Spleen (tissue), 11 donors: ENCODE results near the gene ATP12A. TPM values are rescaled to one million over a fixed set of nuclear protein-coding genes. Genes with fewer than 3 reads are reported as not detected.

Source experiments
- DNase-seq: peaks from one replicate; pipeline ENCODE4 v3.0.0-alpha.2; 2020
- H3K27ac ChIP-seq, 8 donors: fragments of 200-600 bp; sonication (generic) in 7 of 8; 1 replicate in 4 of 8; 2 replicates in 4 of 8; pipeline versions ENCODE4 v1.5.0 to v1.8.0; 2016 to 2021; ENCODE audit warnings: inconsistent platforms in 4 of 8, mild to moderate bottlenecking in 4 of 8, moderate library complexity in 1 of 8
- H3K27me3 ChIP-seq, 7 donors: fragments of 200-600 bp; sonication (generic) in 6 of 7; replicated peaks in 1 of 7; 1 replicate in 4 of 7; 2 replicates in 3 of 7; pipeline versions ENCODE4 v1.5.0 to v1.8.0; 2016 to 2021; ENCODE audit warnings: inconsistent platforms in 3 of 7, mild to moderate bottlenecking in 1 of 7
- H3K36me3 ChIP-seq, 6 donors: fragments of 200-600 bp; sonication (generic) in 5 of 6; 1 replicate in 4 of 6; 2 replicates in 2 of 6; pipeline versions ENCODE4 v1.5.0 to v1.8.0; 2016 to 2021; ENCODE audit warnings: inconsistent platforms in 2 of 6
- H3K4me1 ChIP-seq, 6 donors: fragments of 200-600 bp; sonication (generic) in 5 of 6; 1 replicate in 3 of 6; 2 replicates in 3 of 6; pipeline versions ENCODE4 v1.5.0 to v1.8.0; 2016 to 2021; ENCODE audit warnings: inconsistent platforms in 3 of 6
- H3K4me3 ChIP-seq, 8 donors: fragments of 200-600 bp; sonication (generic) in 7 of 8; 1 replicate in 4 of 8; 2 replicates in 4 of 8; pipeline versions ENCODE4 v1.5.0 to v1.8.0; 2016 to 2021; ENCODE audit warnings: inconsistent platforms in 4 of 8, mild to moderate bottlenecking in 4 of 8, moderate library complexity in 2 of 8
- H3K9me3 ChIP-seq, 8 donors: fragments of 200-600 bp; sonication (generic) in 7 of 8; 1 replicate in 4 of 8; 2 replicates in 4 of 8; pipeline versions ENCODE4 v1.5.0 to v1.8.0; 2016 to 2021; ENCODE audit warnings: inconsistent platforms in 4 of 8
- POLR2A ChIP-seq, 3 donors: fragments of 450-650 bp; IDR thresholded peaks; one replicate each; pipeline ENCODE4 v1.5.1; 2017; ENCODE audit warnings: antibody characterized with exemption in 3 of 3, mild to moderate bottlenecking in 1 of 3
- POLR2AphosphoS5 ChIP-seq, 3 donors: sonication (generic); formaldehyde crosslinking; IDR thresholded peaks; one replicate each; pipeline ENCODE4 v1.5.1; 2017; ENCODE audit warnings: antibody characterized with exemption in 3 of 3
- WGBS, 5 donors: extraction: QIAGEN DNeasy Blood & Tissue Kit in 3 of 5; methylation state at CpG; one replicate each; pipeline versions ENCODE4 v1.1.5 to v1.1.7; 2013 to 2018; 5-methylcytosine and 5-hydroxymethylcytosine counted together
- intact Hi-C: fragments of 100-400 bp; cut with DNase I; formaldehyde crosslinking; loops from one replicate; pipeline ENCODE4 v1.15.0; 2023; ENCODE audit warnings: low total_unique reads
- polyA plus RNA-seq, 3 donors: library from polyadenylated mRNA; stranded (reverse); fragments of 200-250 nt; gene quantifications; one replicate each; pipeline ENCODE4 v1.2.1, GENCODE V29; 2013
- total RNA-seq, 7 donors: library from RNA; depleted of rRNA in 3 of 7; stranded (reverse); fragments of >200 nt in 3 of 7; fragmentation: NEBNext Ultra II Directional in 4 of 7; extraction: Animal tissue kit (Norgen Biotek cat#: 25700) in 4 of 7; gene quantifications; one replicate each; pipeline versions ENCODE4 v1.1.0 to v1.2.1, GENCODE V29; 2016 to 2021
- TF ChIP-seq, protein P1 (sequence below), 11 experiments: fragments of 200-600 bp in 7 of 11; fragments of 450-650 bp in 4 of 11; sonication (generic) in 4 of 11; IDR thresholded peaks in 8 of 11; conservative IDR thresholded peaks in 3 of 11; 1 replicate in 7 of 11; 2 replicates in 4 of 11; pipeline versions ENCODE4 v1.4.0 to v1.8.0; 2016 to 2021; ENCODE audit warnings: antibody characterized with exemption in 11 of 11, inconsistent platforms in 4 of 11, mild to moderate bottlenecking in 1 of 11
- donor health status: healthy with polysubstance abuse.
- donor health status: DM: no; HTN: no; CAD: no; lungs with moderate emphysema.
- donor health status: DM: no; HTN: no; CAD: no.
- donor health status: Bipolar disorder and iron deficiency.
- donor health status: healthy.
- donor health status: DM: no; HTN: no; CAD: no.
- donor health status: DM: yes; HTN: yes; CAD: no.

The ATP12A gene
- total and polyA plus RNA-seq, 10 donors = not detected

- intact Hi-C loops = no loop called here
- H3K27me3 ChIP-seq = peaks cover 0 to 37% (median 4%) of the 10 kb centered on the region in 7 donors
- H3K4me3 ChIP-seq = no peak overlapping the region
- H3K4me1 ChIP-seq = peaks cover 0 to 4% (median 0%) of the 10 kb centered on the region in 6 donors
- WGBS, 5 donors = 89 to 93% (median 91%) methylated on average over 12 of the region's 12 CpGs
- no peak overlapping the region for H3K27ac ChIP-seq
- TF ChIP-seq, protein P1, sequence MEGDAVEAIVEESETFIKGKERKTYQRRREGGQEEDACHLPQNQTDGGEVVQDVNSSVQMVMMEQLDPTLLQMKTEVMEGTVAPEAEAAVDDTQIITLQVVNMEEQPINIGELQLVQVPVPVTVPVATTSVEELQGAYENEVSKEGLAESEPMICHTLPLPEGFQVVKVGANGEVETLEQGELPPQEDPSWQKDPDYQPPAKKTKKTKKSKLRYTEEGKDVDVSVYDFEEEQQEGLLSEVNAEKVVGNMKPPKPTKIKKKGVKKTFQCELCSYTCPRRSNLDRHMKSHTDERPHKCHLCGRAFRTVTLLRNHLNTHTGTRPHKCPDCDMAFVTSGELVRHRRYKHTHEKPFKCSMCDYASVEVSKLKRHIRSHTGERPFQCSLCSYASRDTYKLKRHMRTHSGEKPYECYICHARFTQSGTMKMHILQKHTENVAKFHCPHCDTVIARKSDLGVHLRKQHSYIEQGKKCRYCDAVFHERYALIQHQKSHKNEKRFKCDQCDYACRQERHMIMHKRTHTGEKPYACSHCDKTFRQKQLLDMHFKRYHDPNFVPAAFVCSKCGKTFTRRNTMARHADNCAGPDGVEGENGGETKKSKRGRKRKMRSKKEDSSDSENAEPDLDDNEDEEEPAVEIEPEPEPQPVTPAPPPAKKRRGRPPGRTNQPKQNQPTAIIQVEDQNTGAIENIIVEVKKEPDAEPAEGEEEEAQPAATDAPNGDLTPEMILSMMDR (IDR thresholded peaks at IDR 0.05 in 8 of 11, conservative IDR thresholded peaks at IDR 0.05 in 3 of 11) = no peak
- TF ChIP-seq POLR2A (IDR thresholded peaks at IDR 0.05) = no peak
- no peak for TF ChIP-seq POLR2AphosphoS5 (IDR thresholded peaks at IDR 0.05)
- H3K36me3 ChIP-seq = no peaks in the 10 kb centered on the region
- H3K9me3 ChIP-seq = no peaks in the 10 kb centered on the region
- DNase-seq = peak; percentile 58
Measured at GRCh38 chr13:24698686-24699085, 18.5 kb downstream of the ATP12A start.

- TF ChIP-seq POLR2A (IDR thresholded peaks at IDR 0.05) (no peak), POLR2AphosphoS5 (IDR thresholded peaks at IDR 0.05) (no peak)
- TF ChIP-seq, protein P1 (IDR thresholded peaks at IDR 0.05 in 8 of 11, conservative IDR thresholded peaks at IDR 0.05 in 3 of 11) = no peak
- peaks cover 0 to 31% (median 0%) of the 10 kb centered on the region in 7 donors for H3K27me3 ChIP-seq
- no peak overlapping the region for H3K27ac ChIP-seq
- peak; percentile 56 for DNase-seq
- intact Hi-C loops = no loop called here
- H3K4me3 ChIP-seq = no peak overlapping the region
- no peaks in the 10 kb centered on the region for H3K36me3 ChIP-seq
- no peaks in the 10 kb centered on the region for H3K4me1 ChIP-seq
- no peaks in the 10 kb centered on the region for H3K9me3 ChIP-seq
- 74 to 86% (median 83%) methylated on average over 5 of the region's 5 CpGs for WGBS, 5 donors
Measured at GRCh38 chr13:24699541-24699940, 19.3 kb downstream of the ATP12A start.

- DNase-seq = no peak
Measured at GRCh38 chr13:24700539-24700938, 20.3 kb downstream of the ATP12A start.

DNA sequence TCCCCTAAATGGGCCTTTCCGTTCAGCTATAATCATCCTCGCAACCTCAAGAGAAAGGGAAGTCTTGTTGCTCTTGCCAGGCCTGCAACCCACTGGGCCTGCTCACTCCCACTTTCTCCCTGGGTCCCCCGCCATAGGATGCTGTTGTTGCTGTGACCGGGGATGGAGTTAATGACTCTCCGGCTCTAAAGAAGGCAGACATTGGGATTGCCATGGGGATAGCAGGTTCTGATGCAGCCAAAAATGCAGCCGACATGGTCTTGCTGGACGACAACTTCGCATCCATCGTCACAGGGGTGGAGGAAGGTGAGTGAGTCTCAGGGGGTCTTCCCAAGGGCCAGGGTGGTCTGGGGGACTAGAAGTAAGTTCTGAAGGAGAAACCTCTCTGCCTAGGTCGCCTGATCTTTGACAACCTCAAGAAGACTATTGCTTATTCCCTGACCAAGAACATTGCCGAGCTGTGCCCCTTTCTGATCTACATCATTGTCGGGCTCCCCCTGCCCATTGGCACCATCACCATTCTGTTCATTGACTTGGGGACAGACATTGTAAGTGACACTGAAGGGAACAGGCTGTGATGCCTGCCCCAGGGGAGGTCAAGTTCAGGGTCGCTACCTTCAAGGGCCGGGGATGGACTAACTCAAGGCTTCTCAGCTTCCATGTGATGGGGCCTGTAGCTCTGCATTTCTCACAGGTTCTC is 26.8 kb downstream of the ATP12A start:
- H3K27ac ChIP-seq = no peak overlapping the region
- H3K4me1 ChIP-seq = peaks cover 0 to 13% (median 7%) of the 10 kb centered on the region in 6 donors
- H3K9me3 ChIP-seq = no peaks in the 10 kb centered on the region
- no peaks in the 10 kb centered on the region for H3K36me3 ChIP-seq
- no peak overlapping the region for H3K4me3 ChIP-seq
- peaks cover 0 to 4% (median 0%) of the 10 kb centered on the region in 7 donors for H3K27me3 ChIP-seq
- intact Hi-C loops = no loop called here
- TF ChIP-seq POLR2A (IDR thresholded peaks at IDR 0.05) = no peak
- TF ChIP-seq, protein P1 (IDR thresholded peaks at IDR 0.05 in 8 of 11, conservative IDR thresholded peaks at IDR 0.05 in 3 of 11) = no peak
- no peak for DNase-seq
- 85 to 92% (median 88%) methylated on average over 14 of the region's 14 CpGs for WGBS, 5 donors

More at GRCh38 chr13:24700539-24700938, 20.3 kb downstream of the ATP12A start:
- H3K4me3 ChIP-seq = no peak overlapping the region
- H3K27me3 ChIP-seq = peaks cover 0 to 31% (median 0%) of the 10 kb centered on the region in 7 donors
- no peaks in the 10 kb centered on the region for H3K9me3 ChIP-seq
- no peak overlapping the region for H3K27ac ChIP-seq
- TF ChIP-seq POLR2AphosphoS5 (IDR thresholded peaks at IDR 0.05) = no peak
- TF ChIP-seq POLR2A (IDR thresholded peaks at IDR 0.05) = no peak
- TF ChIP-seq, protein P1 (IDR thresholded peaks at IDR 0.05 in 8 of 11, conservative IDR thresholded peaks at IDR 0.05 in 3 of 11) = no peak
- intact Hi-C loops = no loop called here
- 79 to 91% (median 85%) methylated on average over 8 of the region's 8 CpGs for WGBS, 5 donors
- H3K36me3 ChIP-seq = no peaks in the 10 kb centered on the region
- no peaks in the 10 kb centered on the region for H3K4me1 ChIP-seq
